OCI-LY7 (cell line): Measurements from ENCODE around the gene TMX1. TPM values are rescaled to one million over a fixed set of nuclear protein-coding genes. Genes with fewer than 3 reads are reported as not detected.

Experiments used
- BruUV-seq: library from RNA; stranded (reverse); fragments of 400-500 nt; replicated peaks from 2 replicates; lab custom pipeline; 2021; lab: Mats Ljungman, UMichigan
- CTCF ChIA-PET: fragments of 300-600 bp; sonication (Branson Sonifier 250); formaldehyde crosslinking; loops from one replicate; lab custom pipeline; 2022; ENCODE audit warnings: antibody characterized with exemption; ENCODE audit not compliant: unreplicated experiment; lab: Charles Lee
- POLR2A ChIA-PET: fragments of 300-600 bp; sonication (Branson Sonifier 250); formaldehyde crosslinking; loops from one replicate; lab custom pipeline; 2022; ENCODE audit warnings: antibody characterized with exemption; lab: Charles Lee
- DNase-seq: peaks from one replicate; pipeline ENCODE4 v3.0.0-alpha.2; 2015; ENCODE audit warnings: low spot score
- H2AFZ ChIP-seq: fragments of 200-600 bp; sonication (generic), shearing (Covaris generic); 2 replicates; pipeline ENCODE4 v1.6.1; 2014; ENCODE audit warnings: mild to moderate bottlenecking, antibody characterized with exemption, low read length, moderate library complexity
- H3K27ac ChIP-seq: fragments of 200-600 bp; sonication (generic); 2 replicates; pipeline ENCODE4 v1.5.1; 2014; ENCODE audit warnings: mixed run types, low read depth, mild to moderate bottlenecking, moderate library complexity, low read length, inconsistent platforms; ENCODE audit not compliant: poor library complexity, severe bottlenecking
- H3K36me3 ChIP-seq: fragments of 200-600 bp; sonication (generic); 2 replicates; pipeline ENCODE4 v1.6.1; 2014; ENCODE audit warnings: mild to moderate bottlenecking, antibody characterized with exemption, low read length, moderate library complexity, mixed read lengths; ENCODE audit not compliant: insufficient read depth
- H3K4me1 ChIP-seq: fragments of 200-600 bp; sonication (generic); 2 replicates; pipeline ENCODE4 v1.5.1; 2014; ENCODE audit warnings: mild to moderate bottlenecking, low read length; ENCODE audit not compliant: insufficient read depth, poor library complexity, severe bottlenecking
- H3K4me2 ChIP-seq: fragments of 200-600 bp; sonication (generic); 2 replicates; pipeline ENCODE4 v1.6.1; 2014; ENCODE audit warnings: mild to moderate bottlenecking, low read length
- H3K4me3 ChIP-seq: fragments of 200-600 bp; sonication (generic); 2 replicates; pipeline ENCODE4 v1.5.1; 2014; ENCODE audit warnings: mild to moderate bottlenecking, low read depth, low read length; ENCODE audit not compliant: poor library complexity, severe bottlenecking
- H3K79me2 ChIP-seq: fragments of 200-600 bp; sonication (generic); 2 replicates; pipeline ENCODE4 v1.6.1; 2016; ENCODE audit warnings: low read depth, mild to moderate bottlenecking, low read length, moderate library complexity, mixed read lengths; ENCODE audit not compliant: insufficient read depth
- H3K9me2 ChIP-seq: fragments of 200-600 bp; sonication (generic); 2 replicates; pipeline ENCODE4 v1.6.1; 2016; ENCODE audit warnings: mild to moderate bottlenecking, low read length, mixed read lengths; ENCODE audit not compliant: insufficient read depth
- H3K9me3 ChIP-seq: fragments of 200-600 bp; sonication (generic); 2 replicates; pipeline ENCODE4 v1.6.1; 2014; ENCODE audit warnings: mild to moderate bottlenecking, mixed run types, low read length, mixed read lengths
- H4K20me1 ChIP-seq: fragments of 200-600 bp; sonication (generic); 2 replicates; pipeline ENCODE4 v1.6.1; 2014; ENCODE audit warnings: mild to moderate bottlenecking, antibody characterized with exemption, low read length, moderate library complexity, mixed read lengths; ENCODE audit not compliant: insufficient read depth
- EZH2phosphoT487 ChIP-seq: fragments of 200-600 bp; sonication (generic); IDR thresholded peaks from 2 replicates; pipeline ENCODE4 v1.6.1; 2018; ENCODE audit warnings: low read depth, borderline replicate concordance, mild to moderate bottlenecking, mixed run types, antibody characterized with exemption, low read length, moderate library complexity, mixed read lengths
- intact Hi-C: fragments of 100-400 bp; cut with micrococcal nuclease; formaldehyde crosslinking; loops from one replicate; pipeline ENCODE4 v1.10.0; 2022; ENCODE audit not compliant: unreplicated experiment
- total RNA-seq, 2 experiments: library from RNA; depleted of rRNA in 1 of 2; stranded (reverse); fragments of >200 nt in 1 of 2; shearing (Covaris generic) in 1 of 2; gene quantifications; 2 replicates each; pipeline ENCODE4 v1.2.3, GENCODE V29; 2014 to 2022
- TF ChIP-seq, protein P1 (sequence below): fragments of 200-600 bp; sonication (generic); conservative IDR thresholded peaks from 2 replicates; pipeline ENCODE4 v1.5.1; 2014; ENCODE audit warnings: mild to moderate bottlenecking, antibody characterized with exemption, low read length, moderate library complexity, mixed read lengths

TMX1 gene
- total RNA-seq, 2 experiments from 2014 or later: 34.3 to 59.0 TPM

DNA sequence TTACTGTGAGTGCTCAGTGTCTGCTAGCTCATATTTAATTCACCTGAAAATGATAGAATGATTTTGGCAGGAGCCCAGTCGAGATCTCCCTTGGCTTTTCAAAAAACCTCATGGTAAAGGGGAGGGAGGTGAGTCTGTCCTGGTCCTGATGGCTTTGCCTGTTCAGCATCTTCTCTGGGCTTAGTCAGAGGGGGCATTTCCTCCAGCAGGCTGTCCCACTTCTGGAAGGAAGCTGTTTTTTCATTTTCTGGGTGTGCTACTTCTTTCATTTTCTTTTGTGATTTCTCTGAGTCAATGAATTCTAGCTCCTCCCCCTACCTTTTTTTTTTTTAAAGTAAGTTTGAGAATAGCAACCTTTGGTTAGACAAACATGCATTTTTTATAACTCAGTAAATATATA lies 58.8 kb downstream of the TMX1 start:
- Histone ChIP-seq H3K4me1 (no peaks in the 10 kb centered on the region), H3K27ac (no peak overlapping the region), H3K4me3 (no peak overlapping the region), H3K9me3 (no peaks in the 10 kb centered on the region), H3K36me3 (no peaks in the 10 kb centered on the region), H3K9me2 (no peaks in the 10 kb centered on the region), H4K20me1 (no peaks in the 10 kb centered on the region), H3K4me2 (no peak overlapping the region), H2AFZ (no peak overlapping the region), H3K79me2 (no peaks in the 10 kb centered on the region)
- ChIA-PET CTCF (no interaction called here), POLR2A (interaction anchor here (0.6 kb wide), 1 partner anchor 51 kb away, joined by 3 read pairs; no protein-coding TSS in a partner anchor)
- no TSS peak for BruUV-seq
- TF ChIP-seq, protein P1, sequence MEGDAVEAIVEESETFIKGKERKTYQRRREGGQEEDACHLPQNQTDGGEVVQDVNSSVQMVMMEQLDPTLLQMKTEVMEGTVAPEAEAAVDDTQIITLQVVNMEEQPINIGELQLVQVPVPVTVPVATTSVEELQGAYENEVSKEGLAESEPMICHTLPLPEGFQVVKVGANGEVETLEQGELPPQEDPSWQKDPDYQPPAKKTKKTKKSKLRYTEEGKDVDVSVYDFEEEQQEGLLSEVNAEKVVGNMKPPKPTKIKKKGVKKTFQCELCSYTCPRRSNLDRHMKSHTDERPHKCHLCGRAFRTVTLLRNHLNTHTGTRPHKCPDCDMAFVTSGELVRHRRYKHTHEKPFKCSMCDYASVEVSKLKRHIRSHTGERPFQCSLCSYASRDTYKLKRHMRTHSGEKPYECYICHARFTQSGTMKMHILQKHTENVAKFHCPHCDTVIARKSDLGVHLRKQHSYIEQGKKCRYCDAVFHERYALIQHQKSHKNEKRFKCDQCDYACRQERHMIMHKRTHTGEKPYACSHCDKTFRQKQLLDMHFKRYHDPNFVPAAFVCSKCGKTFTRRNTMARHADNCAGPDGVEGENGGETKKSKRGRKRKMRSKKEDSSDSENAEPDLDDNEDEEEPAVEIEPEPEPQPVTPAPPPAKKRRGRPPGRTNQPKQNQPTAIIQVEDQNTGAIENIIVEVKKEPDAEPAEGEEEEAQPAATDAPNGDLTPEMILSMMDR: no peak
- no peak for TF ChIP-seq EZH2phosphoT487
- intact Hi-C loops: no loop called here
- DNase-seq: no peak

- H2AFZ ChIP-seq: no peak overlapping the region
- no peaks in the 10 kb centered on the region for H3K79me2 ChIP-seq
- CTCF ChIA-PET: no interaction called here
- no peaks in the 10 kb centered on the region for H3K9me2 ChIP-seq
- POLR2A ChIA-PET: interaction anchor here (0.6 to 0.8 kb wide), 2 partner anchors 8 to 307 kb away, joined by 3 to 4 read pairs; no protein-coding TSS in a partner anchor
- no peaks in the 10 kb centered on the region for H3K36me3 ChIP-seq
- BruUV-seq: no TSS peak
- no peak overlapping the region for H3K4me3 ChIP-seq
- no peak overlapping the region for H3K4me2 ChIP-seq
- H4K20me1 ChIP-seq: no peaks in the 10 kb centered on the region
- no peaks in the 10 kb centered on the region for H3K9me3 ChIP-seq
- intact Hi-C loops: no loop called here
- DNase-seq: no peak
- no peaks in the 10 kb centered on the region for H3K4me1 ChIP-seq
- TF ChIP-seq, protein P1: no peak
- TF ChIP-seq EZH2phosphoT487: no peak
- H3K27ac ChIP-seq: no peak overlapping the region
These were observed 62.4 kb downstream of the TMX1 start for GRCh38 chr14:51302295-51303030.

DNA sequence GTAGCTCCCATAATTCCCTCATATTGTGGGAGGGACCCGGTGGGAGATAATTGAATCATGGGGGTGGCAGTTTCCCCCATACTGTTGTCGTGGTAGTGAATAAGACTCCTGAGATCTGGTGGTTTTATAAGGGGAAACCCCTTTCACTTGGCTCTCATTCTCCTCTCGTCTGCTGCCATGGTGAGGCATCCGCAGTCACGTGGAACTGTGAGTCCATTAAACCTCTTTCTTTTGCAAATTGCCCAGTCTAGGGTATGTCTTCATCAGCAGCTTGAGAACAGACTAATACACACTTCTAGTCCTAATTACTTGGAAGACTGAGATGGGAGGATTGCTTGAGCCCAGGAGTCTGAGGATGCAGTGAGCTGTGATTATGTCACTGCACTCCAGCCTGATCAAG lies 64.4 kb downstream of the TMX1 start:
- intact Hi-C loops: no loop called here
- POLR2A ChIA-PET: no interaction called here
- TF ChIP-seq, protein P1: no peak
- no peak for TF ChIP-seq EZH2phosphoT487
- Histone ChIP-seq H3K27ac (no peak overlapping the region), H4K20me1 (no peaks in the 10 kb centered on the region), H3K4me1 (no peaks in the 10 kb centered on the region), H3K36me3 (no peaks in the 10 kb centered on the region), H3K79me2 (no peaks in the 10 kb centered on the region), H3K4me3 (no peak overlapping the region), H3K4me2 (no peak overlapping the region), H3K9me2 (no peaks in the 10 kb centered on the region), H2AFZ (no peak overlapping the region), H3K9me3 (no peaks in the 10 kb centered on the region)
- no TSS peak for BruUV-seq
- CTCF ChIA-PET: no interaction called here
- DNase-seq: no peak
